ENCODE data around the gene CLINT1.
A peak's percentile ranks its signal among the peaks of the same experiment; 100 is the strongest.
"Not testable (repeated sequence)": the region's sequence is repeated elsewhere in the genome, so short reads cannot be mapped to it uniquely, and the experiment has no call there.

Gene CLINT1

DNA sequence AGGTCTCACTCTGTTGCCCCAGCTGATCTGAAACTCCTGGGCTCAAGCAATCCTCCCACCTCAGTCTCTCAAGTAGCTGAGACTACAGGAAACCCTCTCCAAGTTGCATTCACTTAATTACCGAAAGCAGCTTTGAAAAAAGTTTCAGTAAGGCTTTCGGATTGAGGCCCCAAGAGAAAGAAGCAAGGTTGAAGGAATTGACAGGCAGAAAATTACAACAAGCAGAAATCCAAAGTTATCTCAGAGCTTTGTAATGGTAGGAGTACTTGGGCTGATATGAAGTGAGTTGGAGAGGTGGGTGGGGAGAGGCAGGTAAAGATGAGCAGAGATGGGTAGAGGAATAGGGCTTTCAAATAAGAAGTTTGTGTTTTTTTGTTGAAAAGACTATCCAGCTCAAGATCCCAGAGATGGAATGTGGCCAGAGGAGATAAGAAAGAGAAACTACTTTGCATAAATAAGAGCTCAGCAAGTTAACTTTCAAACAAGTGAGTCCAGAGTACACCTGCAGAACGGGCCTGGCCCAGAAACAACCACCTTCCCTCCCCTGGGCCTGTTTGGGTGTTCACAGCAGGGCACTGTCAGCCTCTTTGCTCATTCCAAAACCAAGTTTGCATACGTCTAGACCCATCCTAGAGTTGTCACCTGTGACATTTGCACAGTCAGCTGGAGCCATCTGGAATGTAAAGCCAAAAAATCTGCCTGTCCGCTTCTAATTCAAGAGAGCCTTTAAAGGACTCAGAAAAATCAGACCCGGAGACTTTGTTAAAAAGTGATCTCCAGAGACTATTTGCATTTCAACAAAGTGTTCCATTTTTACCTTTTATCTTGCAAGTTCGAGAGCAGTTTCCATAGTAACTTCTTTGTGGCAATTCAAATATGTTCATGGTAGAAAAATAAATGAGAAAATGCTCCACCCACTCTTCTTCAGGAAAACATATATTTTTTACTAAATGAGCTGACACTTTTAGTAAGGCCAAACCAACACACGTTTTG is 2.2 kb upstream of the CLINT1 start:
- DNase-seq, result no peak

DNA sequence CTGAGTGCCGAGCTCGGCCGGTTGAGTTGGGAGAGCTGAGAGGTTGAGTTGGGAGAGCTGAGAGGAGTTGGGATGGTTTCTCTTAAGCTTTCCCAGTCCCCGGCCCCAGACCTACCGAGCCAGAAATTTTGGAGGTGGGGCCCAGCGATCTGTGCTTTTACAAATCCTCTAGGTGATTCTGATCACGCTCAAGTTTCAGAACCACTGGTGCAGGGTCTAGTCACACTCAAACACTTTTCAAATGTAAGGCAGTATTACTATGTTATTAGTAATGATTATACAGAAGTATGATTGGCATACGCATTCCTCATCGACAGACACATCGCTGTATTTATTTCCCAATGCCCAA is 256 bp upstream of the CLINT1 start:
- DNase-seq, result no peak

- no peak for DNase-seq
Measured at GRCh38 chr5:157857816-157858526, 974 bp downstream of the CLINT1 start.

DNA sequence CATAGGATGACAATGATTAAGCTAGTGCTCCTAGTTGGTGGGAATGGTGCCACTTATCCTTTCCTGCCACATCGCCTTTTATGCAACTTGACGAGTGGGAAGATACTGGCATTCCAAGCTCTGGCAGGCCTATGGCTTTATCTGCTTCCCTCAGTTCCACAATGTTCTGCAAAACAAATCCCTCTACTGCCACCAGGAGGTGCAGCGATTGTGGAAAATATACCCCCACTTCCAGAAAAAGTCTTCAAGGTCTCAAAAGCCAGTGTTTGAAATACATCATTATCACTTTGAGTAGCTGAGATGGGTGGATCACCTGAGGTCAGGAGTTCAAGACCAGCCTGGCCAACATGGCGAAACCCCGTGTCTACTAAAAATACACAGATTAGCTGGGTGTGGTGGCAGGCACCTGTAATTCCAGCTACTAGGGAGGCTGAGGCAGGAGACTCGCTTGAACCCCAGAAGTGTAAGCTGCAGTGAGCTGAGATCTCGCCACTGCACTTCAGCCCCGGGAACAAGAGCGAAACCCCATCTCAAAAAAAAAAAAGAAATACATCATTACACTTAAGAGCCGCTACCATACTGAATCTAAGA is 3.4 kb downstream of the CLINT1 start:
- DNase-seq, result peak in 1 of 2 experiments; percentile 51

DNA sequence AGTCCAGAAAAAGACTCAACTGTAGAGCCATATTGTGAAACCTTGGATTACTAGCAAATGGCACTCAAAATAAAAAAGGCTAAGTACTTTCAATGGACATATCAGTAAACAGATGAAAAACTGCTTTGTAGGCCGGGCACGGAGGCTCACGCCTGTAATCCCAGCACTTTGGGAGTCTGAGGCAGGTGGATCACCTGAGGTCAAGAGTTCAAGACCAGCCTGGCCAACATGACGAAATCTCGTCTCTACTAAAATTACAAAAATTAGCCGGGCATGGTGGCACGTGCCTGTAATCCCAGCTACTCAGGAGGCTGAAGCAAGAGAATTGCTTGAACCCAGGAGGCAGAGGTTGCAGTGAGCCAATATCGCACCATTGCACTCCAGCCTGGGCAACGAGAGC is 5.6 kb downstream of the CLINT1 start:
- DNase-seq, result not testable (repeated sequence)

GRCh38 chr5:157845914-157846598 is 12.9 kb downstream of the CLINT1 start:
- DNase-seq, result no peak

DNA sequence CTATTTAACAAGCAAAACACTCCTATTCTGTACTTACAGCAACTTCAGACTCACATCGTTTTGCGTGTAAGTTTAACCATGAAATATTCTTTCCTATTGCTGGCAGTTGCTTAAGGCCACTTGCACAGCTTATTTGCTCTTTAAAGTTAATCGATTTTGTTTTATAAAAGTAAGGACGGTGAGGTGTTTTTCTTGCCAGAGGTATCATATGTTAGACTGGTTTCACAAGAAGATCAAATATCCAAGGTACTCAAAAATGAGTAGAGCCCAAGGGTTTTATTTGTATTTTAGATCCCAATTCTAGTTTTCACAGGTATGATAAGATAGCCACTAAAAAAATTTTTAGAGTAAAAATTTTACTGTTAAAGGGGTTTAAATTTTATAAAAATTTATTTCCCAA is 16.2 kb downstream of the CLINT1 start:
- DNase-seq, result no peak

DNA sequence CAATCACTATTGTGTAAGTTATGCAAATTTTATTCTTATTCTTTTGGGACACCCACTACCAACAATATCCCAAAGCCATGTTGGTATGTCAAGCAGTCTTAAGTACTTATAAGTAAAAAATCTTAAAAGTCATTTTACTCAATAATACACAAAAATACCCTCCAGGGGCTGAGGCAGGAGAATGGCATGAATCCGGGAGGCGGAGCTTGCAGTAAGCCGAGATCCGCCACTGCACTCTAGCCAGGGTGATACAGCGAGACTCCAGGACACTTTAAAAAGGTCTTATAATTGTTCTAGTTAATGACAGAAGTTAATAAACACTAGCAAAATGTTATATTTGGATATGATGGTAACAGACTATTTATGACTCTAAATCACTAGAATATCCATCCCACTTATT is 16.8 kb downstream of the CLINT1 start:
- no peak for DNase-seq

DNA sequence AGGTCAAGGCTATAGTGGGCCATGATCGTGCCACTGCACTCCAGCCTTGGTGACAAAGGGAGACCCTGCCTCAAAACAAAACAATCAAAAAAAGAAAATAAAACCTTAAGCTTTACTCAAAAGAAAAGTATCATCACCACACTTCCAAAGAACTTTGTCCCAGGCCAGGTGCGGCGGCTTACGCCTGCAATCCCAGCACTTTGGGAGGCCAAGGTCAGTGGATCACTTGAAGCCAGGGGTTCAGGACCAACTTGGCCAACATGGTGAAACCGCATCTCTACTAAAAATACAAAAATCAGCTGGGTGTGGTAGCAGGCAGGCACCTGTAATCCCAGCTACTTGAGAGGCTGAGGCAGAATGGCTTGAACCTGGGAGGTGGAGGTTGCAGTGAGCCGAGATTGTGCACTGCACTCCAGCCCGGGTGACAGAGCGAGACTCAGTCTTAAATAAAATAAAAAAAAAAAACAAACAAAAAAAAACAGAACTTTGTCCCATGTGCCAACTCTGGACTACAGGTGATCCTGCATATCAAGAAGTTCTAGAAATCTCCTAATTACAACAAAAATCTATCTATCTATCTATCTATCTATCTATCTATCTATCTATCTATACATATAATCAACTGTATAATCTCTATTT is 19.7 kb downstream of the CLINT1 start:
- no peak for DNase-seq

GRCh38 chr5:157836121-157836753 is 22.7 kb downstream of the CLINT1 start:
- DNase-seq, result no peak

DNA sequence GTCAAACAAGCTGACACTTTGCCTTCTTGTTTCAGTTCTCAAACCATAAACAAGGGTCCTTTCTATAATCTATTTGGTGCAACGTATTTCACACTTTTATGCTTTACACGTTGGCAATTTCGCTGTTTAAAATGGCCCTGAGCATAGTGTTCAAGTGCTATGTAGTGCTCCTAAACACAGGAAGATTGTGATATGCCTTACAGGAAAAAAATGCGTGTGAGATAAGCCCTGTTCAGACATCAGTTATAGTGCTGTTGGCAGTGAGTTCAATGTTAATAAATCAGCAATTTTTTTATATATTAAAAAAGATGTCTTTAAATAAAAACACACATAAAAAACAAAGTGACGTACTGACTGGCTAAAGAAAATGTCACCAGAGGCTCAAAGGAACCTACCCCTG is 23.9 kb downstream of the CLINT1 start:
- no peak for DNase-seq

DNA sequence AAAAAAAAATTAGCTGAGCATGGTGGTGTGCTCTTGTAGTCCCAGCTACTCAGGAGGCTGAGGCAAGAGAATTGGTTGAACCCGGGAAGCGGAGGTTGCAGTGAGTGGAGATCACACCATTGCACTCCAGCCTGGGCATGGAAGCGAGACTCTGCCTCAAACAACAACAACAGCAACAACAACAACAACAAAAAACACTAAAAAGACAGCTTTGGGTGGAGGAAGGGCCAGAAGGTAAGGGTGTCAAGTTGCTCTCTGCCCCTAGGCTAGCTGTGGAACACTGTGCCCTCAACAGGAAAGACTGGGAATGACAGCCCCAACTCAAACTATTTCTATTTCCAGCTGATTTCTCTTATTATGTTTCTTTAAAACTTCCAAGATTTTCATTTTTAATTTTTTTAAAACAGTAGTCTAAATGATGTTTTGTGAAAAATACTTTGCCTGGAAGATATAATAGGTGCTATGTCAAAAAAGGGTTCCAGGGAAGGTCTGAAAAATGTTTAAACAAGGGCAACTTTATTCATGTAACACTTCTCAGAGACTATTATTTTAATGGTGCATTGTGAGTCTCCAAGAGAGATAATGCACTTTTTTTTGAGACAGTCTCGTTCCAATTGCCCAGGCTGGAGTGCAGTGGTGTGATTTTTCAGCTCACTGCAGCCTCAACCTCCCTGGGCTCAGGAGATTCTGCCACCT is 29.9 kb downstream of the CLINT1 start:
- DNase-seq, result no peak

- DNase-seq, result no peak
Measured at GRCh38 chr5:157828105-157828943, 30.6 kb downstream of the CLINT1 start.

DNA sequence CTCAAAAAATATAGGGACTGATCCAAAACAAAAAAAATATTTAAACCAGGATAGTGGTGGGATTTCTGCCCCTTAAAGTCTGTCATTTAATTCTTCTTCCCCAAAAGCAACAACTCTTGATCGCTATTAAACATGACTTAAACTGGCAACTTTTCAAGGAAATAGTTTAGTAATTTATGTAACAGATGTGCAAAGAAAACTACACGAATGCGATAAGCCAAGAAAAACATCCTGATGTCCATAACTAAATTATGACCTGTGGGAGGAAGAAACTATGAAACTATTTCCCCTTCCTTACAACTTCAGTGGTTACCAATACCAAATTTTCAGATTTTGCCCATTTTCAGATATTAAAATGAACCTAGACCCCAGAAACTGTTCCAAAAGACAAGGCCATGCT is 31.5 kb downstream of the CLINT1 start:
- peak in 1 of 2 experiments; percentile 5 for DNase-seq

DNA sequence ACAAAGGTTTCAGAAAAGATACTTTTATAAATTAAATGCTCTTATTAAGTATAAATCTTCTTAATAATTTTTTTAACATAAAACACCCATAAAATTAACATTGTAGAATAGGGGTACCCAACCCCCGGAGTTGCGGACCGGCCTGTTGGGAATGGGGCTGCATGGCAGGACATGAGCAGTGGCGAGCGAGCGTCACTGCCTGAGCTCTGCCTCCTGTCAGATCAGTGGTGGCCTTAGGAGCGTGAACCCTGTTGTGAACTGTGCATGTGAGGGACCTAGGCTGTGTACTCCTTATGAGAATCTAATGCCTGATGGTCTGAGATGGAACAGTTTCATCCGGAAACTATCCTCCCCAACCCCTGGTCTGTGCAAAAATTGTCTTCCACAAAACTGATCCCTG is 35.3 kb downstream of the CLINT1 start:
- no peak for DNase-seq

- DNase-seq, result no peak
Measured at GRCh38 chr5:157821822-157822622, 36.9 kb downstream of the CLINT1 start.

- no peak for DNase-seq
Measured at GRCh38 chr5:157821405-157821804, 37.5 kb downstream of the CLINT1 start.

GRCh38 chr5:157820593-157821252 is 38.2 kb downstream of the CLINT1 start:
- peak; percentile 9 to 50 for DNase-seq

DNA sequence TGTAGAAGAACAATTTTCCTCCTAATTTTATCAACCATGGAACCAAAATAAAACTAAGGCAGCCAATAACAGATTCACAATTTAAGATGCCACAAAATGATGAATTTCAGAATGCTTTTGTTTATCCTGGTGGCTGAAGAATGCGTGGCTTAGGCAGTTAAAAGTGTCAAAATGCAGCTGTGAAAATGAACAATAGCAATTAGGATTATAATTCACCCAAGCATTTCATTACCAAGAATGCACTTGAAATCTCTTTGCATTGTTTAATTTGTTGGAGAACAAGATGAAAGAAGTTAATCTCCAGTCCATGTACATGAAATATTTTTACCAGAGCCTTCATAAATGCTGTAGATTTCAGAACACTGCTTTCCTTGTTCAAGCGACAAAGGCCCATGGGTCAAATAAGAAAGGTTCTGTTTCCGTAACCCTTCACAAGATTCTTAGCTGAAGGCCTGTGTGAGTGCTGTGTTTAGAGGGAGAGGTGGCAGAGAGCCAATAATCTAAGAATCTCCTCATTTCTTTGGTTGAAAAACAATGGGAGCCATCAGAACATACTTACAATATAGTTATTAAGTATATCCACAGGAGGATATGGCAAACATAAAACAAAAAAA is 39.3 kb downstream of the CLINT1 start:
- DNase-seq, result no peak

Measured in NCI-H446 (cell line).